GM04503 (cell line): ENCODE measurements around the gene DBNDD2.
A peak's percentile ranks its signal among the peaks of the same experiment; 100 is the strongest.

Source experiments
- DNase-seq: peaks from one replicate; pipeline ENCODE4 v3.0.0-alpha.2; 2012; ENCODE audit warnings: low read depth

The DBNDD2 gene

GRCh38 chr20:45416917-45417316 is 8.8 kb downstream of the DBNDD2 start:
- DNase-seq = no peak

DNA sequence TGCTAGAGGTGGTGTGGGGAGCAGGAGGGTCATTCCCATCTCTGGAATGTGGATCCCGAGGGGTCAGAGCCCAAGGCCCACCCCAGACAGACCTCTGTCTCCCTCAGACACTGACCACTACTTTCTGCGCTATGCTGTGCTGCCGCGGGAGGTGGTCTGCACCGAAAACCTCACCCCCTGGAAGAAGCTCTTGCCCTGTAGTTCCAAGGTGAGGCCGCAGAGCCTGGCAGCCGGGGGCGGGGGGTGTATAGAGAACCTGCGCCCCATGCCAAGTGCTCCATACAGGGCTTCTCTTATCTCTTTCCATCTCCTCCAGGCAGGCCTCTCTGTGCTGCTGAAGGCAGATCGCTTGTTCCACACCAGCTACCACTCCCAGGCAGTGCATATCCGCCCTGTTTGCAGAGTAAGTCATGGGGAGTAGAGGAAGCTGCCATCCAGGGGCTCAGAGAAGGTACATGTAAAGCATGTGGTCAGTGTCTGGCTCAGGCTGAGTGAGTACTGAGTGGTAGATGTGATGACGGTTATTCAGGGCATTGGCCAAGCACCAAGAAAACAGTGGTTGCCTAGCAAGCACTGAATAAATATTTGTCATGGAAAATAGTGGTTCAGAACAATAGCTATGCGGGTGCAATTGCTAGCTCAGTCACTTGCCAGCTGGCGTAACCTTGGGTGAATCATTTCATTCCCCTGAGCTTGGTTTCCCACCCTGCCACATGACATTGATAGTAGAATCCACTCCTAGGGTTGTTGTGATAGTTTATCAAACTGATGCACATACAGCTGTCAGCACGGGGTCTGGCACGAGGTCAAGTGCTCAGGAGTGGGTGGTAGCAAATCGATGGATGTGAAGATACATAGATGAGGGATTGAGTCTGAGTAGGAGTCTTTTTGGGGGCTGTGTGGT is 11.4 kb downstream of the DBNDD2 start:
- DNase-seq = peak; percentile 99

DNA sequence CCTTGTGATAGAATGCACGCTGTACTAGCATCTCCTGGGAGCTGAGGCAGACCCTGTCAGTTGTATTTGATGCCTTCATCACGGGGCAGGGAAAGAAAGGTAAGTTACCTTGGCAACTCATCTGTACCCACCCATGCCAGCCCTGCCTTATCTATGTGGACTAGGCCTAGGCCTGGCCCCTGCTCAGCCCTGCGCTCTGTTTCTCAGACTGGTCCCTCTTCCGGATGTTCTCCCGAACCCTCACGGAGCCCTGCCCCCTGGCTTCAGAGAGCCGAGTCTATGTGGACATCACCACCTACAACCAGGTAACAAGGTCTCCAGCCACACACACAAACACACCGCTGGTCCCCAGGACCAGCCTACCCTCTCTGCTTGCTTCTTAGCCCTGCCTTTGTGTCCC is 12.0 kb downstream of the DBNDD2 start:
- DNase-seq = no peak

DNA sequence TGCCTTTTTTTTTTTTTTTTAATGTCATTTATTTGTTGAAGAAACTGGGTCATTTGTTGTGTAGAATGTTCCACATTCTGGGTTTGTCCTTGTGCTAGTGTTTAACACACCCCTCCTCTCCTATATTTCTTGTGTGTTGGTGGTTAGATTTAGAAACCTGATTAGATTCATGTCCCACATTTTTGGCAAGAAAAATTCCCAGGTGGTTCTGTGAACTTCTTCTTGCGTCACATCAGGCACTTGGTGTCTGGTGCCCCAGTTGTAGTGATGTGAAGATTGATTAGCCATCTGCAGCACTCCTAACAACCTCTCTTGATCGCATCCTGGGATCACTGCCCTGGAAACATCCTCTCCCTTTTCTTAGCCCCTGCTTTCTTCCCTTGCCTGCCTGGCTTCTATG is 15.6 kb downstream of the DBNDD2 start:
- no peak for DNase-seq

DNA sequence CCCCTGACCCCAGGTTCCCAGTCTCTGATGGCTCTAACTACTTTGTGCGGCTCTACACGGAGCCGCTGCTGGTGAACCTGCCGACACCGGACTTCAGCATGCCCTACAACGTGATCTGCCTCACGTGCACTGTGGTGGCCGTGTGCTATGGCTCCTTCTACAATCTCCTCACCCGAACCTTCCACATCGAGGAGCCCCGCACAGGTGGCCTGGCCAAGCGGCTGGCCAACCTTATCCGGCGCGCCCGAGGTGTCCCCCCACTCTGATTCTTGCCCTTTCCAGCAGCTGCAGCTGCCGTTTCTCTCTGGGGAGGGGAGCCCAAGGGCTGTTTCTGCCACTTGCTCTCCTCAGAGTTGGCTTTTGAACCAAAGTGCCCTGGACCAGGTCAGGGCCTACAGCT is 17.5 kb downstream of the DBNDD2 start:
- no peak for DNase-seq

GRCh38 chr20:45426320-45427016 is 18.4 kb downstream of the DBNDD2 start:
- DNase-seq = no peak

DNA sequence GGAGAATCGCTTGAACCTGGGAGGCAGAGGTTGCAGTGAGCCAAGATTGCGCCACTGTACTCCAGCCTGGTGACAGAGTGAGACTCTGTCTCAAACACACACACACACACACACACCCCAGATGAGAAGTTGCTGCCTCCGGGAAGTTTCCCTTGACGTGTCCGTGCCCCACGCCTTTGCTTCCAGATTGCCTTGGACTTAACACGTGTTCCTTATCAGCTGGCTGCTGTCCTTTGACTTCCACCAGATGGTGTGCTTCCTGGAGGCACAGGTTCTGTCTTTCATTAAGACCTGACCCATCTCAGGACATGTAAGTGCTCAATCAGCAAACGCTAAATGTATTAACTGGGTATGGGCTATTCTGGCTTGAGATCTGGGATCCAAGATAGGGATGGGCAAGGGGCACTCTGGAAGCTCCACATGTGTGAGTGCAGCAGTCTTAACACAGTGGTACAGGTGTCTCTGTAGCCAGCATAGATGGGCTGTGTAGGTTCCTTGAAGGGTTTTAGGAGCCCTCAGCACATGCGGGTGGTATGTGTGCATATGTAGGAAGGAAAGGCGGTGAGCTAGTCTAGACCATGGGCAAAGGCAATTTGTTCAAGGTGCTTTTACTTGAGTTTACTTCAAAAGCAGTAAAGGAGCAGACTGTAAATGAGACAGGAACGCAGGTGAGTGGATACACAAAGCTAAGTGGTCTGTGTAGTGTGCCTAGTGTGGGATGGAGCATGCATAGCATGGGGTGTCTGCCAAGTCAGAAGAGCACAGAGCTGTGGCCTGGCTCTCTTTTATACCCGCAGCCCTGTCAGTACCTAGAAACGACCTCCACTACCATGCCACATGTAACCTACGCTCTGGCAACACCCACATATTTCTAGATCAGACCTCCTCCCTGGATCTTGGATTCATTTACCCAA is 19.4 kb downstream of the DBNDD2 start:
- no peak for DNase-seq

GRCh38 chr20:45429618-45430017 is 21.5 kb downstream of the DBNDD2 start:
- DNase-seq = no peak

DNA sequence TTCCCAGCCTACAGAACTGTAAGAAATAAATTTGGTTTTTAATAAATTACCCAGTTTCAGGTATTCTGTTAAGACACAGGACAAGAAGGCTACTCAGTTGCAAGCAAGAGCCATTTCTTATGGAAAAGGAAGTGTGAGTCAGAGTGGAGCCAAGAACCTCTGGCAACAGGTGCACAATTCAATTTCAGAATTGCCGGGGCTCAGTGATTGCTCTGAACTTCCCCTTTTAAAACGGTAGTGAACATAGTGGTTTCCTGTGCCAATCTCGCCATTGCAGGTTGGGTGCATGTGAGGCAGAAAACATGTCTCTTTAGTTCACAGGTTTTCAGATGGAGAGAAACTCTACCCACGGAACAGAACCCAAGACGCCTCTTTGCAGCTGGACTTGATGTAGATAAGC is 24.2 kb downstream of the DBNDD2 start:
- no peak for DNase-seq

- DNase-seq = peak; percentile 58
Measured at GRCh38 chr20:45433316-45433715, 25.2 kb downstream of the DBNDD2 start.

GRCh38 chr20:45433976-45434375 is 25.9 kb downstream of the DBNDD2 start:
- DNase-seq = no peak

DNA sequence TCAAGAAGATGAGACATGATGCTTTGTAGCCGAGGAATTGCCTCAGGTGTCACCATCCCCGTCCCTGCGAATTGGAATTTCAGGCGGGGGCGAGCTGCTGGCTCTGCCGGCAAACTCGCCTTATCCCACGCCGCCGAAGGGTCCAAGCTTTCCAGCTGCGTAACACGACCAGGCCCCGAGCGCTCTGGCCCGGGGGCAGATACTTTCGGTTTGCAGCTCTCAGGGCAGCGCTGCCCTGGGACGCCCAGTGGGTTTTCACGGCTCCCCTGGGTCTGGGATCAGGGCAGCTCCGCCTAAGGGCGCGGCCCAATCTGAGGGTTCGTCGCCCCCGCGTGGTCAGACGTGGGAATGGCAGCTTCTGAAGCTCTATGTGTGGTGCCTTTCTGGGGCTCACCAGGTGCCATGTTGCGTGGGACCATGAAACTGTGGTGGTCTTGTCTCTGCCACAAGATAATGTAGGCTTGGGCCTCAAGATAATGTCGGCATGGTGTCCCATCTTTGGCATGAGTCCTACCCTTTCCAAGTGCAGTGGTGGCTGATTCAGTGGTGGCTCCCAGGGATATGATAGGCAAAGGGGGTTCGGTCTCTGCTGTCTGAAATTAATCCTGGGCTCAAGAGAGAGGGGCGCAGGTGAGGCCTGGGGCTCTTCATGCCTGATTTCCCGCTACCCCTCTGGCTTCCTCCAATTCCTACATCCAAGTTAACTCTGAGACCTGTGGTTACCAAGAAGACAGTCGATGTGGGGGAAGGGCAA is 28.8 kb downstream of the DBNDD2 start:
- DNase-seq = peak; percentile 17

- DNase-seq = no peak
Measured at GRCh38 chr20:45440424-45440823, 32.3 kb downstream of the DBNDD2 start.

DNA sequence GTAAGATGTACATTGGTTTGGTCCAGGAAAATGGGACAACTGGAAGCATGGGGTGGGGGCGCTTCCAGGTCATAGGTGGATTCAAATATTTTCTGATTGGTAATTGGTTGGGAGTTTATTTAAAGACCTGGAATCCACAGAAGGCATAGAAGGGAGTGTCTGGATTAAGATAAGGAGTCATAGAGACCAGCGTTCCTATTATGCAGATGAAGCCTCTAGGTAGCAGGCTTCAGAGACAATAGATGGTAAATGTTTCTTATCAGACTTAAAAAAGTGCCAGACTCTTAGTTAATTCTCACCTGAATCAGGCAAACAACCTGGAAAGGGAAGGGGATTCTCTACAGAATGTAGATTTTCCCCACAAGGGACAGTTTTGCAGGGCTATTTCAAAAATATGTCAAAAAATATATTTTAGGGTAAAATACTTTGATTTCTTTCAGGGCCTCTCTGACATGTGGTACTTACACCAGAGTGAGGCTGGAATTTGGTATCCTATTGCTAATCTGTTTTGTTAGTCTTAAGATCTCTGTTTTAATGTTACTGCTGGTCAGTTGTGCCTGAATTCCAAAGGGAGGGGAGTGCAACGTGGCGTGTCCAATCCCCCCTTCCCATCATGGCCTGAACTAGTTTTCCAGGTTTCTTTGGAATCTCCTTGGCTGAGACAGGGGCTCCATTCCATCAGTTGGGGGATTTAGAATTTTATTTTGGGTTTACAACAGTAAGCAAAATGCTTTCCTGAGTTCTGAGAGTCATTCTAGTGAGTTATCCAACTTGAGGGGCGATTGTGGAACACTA is 33.0 kb downstream of the DBNDD2 start:
- DNase-seq = no peak

DNA sequence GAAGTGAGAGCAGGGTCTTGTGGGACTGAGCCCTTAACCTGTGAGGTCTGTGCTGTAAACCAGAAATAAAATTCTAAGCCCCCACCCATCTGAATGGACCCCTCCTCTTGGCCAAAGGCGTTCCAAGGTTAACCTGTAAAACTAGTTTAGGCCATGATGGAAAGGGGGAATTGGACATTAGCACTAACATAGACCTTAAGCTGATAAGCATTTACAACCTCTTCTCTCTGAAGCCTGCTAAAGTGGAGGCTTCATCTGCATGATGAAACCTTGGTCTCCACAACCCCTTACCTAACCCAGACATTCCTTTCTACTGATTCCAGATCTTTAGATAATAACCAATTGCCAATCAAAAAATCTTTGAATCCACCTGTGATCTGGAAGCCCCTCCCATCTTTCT is 33.7 kb downstream of the DBNDD2 start:
- DNase-seq = no peak

DNA sequence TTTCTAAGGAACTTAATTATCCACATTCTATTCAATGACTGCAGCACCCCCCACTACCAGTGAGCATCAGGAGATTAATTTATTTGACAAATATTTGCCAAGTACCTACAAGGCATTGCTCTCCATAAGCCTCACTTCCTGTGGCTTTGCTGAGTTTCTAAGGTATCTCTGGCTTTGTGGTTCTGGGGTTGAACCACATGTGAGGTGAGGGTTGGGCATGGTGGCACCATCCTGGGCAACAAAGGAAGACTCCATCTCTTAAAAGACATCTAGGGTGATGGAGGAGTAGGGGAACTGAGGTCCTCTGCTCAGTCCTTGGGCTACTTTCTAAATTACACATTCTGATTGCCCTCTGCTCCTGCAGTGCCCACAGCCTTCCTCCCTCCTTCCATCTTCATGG is 36.0 kb downstream of the DBNDD2 start:
- no peak for DNase-seq

DNA sequence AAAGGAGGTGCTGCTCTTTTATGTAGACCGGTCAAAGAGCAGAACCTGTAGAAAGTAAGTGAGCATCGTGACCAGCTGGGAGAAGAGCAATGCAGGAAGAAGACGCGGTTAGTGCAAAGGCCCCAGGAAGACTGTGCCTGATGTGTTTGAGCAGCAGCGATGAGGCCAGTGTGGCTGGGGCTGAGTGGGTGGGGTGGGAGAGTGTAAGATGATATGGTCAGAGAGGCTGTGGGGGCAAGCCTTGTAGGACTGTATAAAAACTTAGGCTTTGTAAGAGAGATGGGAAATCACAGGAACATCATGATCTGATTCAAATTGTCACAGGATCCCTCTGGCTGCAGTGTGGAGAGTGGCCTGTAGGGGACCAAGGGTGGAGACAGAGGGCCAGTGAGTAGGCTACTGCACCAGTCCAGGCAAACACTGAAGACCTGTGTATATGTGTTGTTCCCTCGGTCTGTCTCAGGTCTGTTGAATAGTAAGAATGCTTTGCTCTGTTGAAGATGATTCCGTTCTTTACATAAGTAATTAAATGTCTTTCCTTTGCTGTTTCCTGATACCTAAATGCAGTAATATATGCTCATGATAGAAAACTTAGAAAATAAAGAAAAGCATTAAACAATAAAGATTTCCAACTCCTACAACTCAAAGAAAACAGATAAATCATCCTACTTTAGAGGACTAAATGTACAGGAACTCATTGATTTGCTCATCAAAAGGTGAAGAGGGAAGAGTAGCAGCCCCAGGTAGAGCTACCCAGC is 37.9 kb downstream of the DBNDD2 start:
- no peak for DNase-seq

DNA sequence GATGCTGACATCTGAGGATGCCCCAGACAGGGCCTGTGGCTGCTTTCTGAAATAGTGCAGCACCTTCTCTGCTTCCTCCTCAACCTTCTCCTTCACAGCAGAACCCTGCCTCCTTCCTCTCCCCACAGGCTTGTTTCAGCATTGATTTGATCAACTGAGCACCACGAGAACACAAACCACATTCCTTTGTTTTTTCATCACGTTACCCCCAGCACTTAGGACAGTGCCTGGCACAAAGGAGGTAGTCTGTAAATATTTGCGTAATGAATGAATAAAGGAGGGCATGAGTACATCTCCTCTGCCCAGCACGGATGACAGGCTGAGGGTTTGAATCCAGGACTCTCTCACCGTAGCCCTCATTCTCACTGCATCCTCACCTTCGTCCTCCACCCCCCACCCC is 40.2 kb downstream of the DBNDD2 start:
- DNase-seq = no peak

DNA sequence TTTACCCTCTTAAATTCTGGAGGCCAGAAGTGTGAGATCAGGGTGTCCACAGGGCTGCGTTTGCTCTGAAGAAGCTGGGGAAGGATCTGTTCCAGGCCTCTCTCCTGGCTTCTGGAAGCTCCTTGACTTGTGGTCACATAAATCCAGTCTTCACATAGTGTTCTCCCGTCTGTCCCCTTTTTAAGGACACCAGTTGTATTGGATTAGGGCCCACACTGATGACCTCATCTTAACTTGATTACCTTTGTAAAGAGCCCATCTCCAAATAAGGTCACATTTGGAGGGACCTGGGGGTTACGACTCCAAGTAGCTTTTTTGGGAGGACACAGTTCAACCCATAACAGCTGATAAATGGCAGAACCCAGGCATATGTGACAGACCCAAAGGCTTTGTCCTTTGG is 41.4 kb downstream of the DBNDD2 start:
- DNase-seq = no peak
